PC-3 (cell line): Measurements from ENCODE around the gene BATF2.

ENCODE experiments used
- CTCF ChIP-seq: fragments of 300-600 bp; sonication (generic); conservative IDR thresholded peaks from 2 replicates; pipeline ENCODE4 v1.5.1; 2017; ENCODE audit warnings: antibody characterized with exemption, low read depth, mild to moderate bottlenecking, low read length
- EZH2 ChIP-seq: fragments of 300-600 bp; sonication (generic); IDR thresholded peaks from one replicate; pipeline ENCODE4 v1.6.1; 2017; ENCODE audit warnings: antibody characterized with exemption, mild to moderate bottlenecking, low read length; ENCODE audit not compliant: unreplicated experiment
- EZH2phosphoT487 ChIP-seq: fragments of 300-600 bp; sonication (generic); IDR thresholded peaks from 2 replicates; pipeline ENCODE4 v1.6.1; 2018; ENCODE audit warnings: mild to moderate bottlenecking, antibody characterized with exemption, low read length, borderline replicate concordance

GRCh38 chr11:64959498-64959897 lies 37.3 kb downstream of the BATF2 start:
- TF ChIP-seq CTCF (no peak), EZH2 (no peak), EZH2phosphoT487 (no peak)
